Activated CD4-positive, alpha-beta T cell treated with anti-CD3 and anti-CD28 coated beads, Interleukin-2, amount 10 ng/mL, durations not matched to agents 24 days and 14 days (primary cell): ENCODE results near the gene SPATA2L. TPM values are rescaled to one million over a fixed set of nuclear protein-coding genes. Genes with fewer than 3 reads are reported as not detected.
A peak's percentile ranks its signal among the peaks of the same experiment; 100 is the strongest.

Experiments
- DNase-seq: peaks from one replicate; pipeline ENCODE4 v3.0.0; 2022
- H3K27ac Mint-ChIP-seq: one replicate; pipeline ENCODE4 v1.8.0; 2022; ENCODE audit warnings: mild to moderate bottlenecking, mixed read lengths
- H3K27me3 Mint-ChIP-seq: one replicate; pipeline ENCODE4 v1.8.0; 2022; ENCODE audit warnings: mixed read lengths
- H3K36me3 Mint-ChIP-seq: one replicate; pipeline ENCODE4 v1.8.0; 2022; ENCODE audit warnings: low read depth, mild to moderate bottlenecking, mixed read lengths
- H3K4me1 Mint-ChIP-seq: one replicate; pipeline ENCODE4 v1.8.0; 2021; ENCODE audit warnings: mixed read lengths
- H3K4me3 Mint-ChIP-seq: one replicate; pipeline ENCODE4 v1.8.0; 2022; ENCODE audit warnings: mild to moderate bottlenecking, moderate library complexity, mixed read lengths
- H3K9me3 Mint-ChIP-seq: one replicate; pipeline ENCODE4 v1.8.0; 2021; ENCODE audit warnings: mixed read lengths
- intact Hi-C: fragments of 100-400 bp; cut with micrococcal nuclease; formaldehyde crosslinking; loops from one replicate; pipeline ENCODE4 v1.15.1; 2023
- total RNA-seq: library from RNA; stranded (reverse); gene quantifications from 2 replicates; pipeline ENCODE4 v1.2.3, GENCODE V29; 2022

The SPATA2L gene
- total RNA-seq, 1 donor from 2014 or later: 12.8 TPM

DNA sequence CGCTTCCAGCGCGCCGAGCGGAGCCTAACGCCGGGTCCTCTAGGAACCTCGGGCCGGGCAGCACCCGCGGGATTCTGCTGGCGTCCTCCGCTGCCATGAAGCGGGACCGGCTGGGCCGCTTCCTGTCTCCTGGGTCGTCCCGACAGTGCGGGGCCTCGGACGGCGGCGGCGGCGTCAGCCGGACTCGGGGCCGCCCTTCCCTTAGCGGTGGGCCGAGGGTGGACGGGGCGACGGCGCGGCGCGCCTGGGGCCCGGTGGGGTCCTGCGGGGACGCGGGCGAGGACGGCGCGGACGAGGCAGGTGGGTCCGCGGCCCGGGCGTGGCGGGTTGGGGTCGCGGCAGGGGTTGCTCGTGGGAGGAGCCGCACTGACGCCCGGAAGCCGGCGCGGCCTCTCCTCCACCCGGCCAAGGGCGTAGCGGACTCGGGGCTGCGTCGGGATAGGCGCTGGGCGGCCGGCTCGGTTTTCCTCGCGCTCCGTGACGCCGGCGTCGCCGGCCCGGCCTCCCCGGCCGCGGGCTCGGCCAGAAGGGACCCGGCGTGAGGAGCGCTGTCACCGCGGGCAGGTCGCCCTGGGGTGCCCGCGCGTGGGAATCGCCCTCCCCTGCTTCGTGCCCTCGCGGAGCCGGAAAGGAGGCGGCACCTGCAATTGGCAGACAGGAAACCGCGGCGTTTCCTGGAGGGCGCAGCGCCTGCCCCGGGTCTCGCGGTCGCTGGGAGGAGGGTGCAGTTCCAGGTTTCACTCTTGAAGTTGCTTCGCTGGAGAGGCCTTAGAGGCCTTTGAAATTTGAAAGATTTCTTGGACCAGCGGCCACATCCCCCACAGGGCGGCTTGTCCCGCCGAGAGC, 20.3 kb upstream of the SPATA2L start:
- peaks cover 35% of the 10 kb centered on the region for H3K36me3 Mint-ChIP-seq
- no peaks in the 10 kb centered on the region for H3K9me3 Mint-ChIP-seq
- no peaks in the 10 kb centered on the region for H3K27me3 Mint-ChIP-seq
- DNase-seq: peak; percentile 95
- H3K4me1 Mint-ChIP-seq: peaks cover 37% of the 10 kb centered on the region
- peak overlapping the region; percentile 90 for H3K4me3 Mint-ChIP-seq
- H3K27ac Mint-ChIP-seq: peak overlapping the region; percentile 92
- intact Hi-C loops: loop anchor here (1.0 to 5.0 kb wide), 7 partner anchors 10 to 474 kb away; partner anchors contain the start of genes FANCA and TUBB3

DNA sequence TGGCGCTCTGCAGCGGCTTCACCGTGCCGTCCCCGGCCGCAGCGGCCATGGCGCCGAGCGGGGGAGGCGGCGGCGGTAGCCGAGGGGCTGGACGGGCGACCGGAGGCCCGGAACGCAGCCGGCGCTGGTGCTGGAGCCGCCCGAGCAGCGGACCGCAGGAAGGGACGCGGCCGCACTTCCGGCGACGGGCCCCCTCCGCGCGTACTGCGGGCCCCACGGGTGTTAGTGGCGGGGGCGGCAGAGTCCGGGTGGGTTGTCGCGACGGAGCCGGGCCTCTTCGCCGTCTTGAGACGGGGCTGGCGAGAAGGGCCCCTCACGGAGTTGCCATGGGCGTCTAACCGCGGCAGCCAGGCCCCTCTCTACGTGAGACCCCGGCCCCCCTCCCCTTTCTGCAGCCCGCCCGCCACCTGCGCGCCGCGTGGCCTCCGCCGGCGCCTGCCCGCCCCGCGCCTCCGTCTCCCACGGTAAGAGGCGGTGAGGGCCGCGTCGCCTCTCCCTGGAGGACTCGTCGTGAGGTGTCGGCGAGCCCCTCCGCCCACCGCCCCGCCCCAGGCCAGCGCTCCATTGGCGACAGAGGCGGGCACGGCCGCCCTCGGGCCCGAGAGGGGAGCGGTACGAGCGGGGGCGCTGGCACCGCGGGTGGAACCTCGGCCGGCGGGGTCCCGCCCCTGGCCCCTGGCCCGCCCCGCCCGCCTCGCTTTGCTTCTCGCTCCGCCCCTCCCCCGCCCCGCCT, 19.5 kb upstream of the SPATA2L start, which contains the start of the genes VPS9D1 and ZNF276:
Gene VPS9D1 (minus strand): TSS at position 86 of the 733 bp plus-strand sequence. CDS start 37 bp downstream, at position 49.
Gene ZNF276 (plus strand): TSS at position 725 of the 733 bp plus-strand sequence. CDS start 104 bp downstream, outside the sequence.
- no peaks in the 10 kb centered on the region for H3K27me3 Mint-ChIP-seq
- intact Hi-C loops: loop anchor here (1.0 to 5.0 kb wide), 6 partner anchors 10 to 474 kb away; partner anchors contain the start of genes FANCA and TUBB3
- DNase-seq: peak; percentile 94
- H3K4me3 Mint-ChIP-seq: peak within 1 kb of the TSS; percentile 90
- peaks cover 37% of the 10 kb centered on the region for H3K4me1 Mint-ChIP-seq
- no peaks in the 10 kb centered on the region for H3K9me3 Mint-ChIP-seq
- H3K27ac Mint-ChIP-seq: peak within 1 kb of the TSS; percentile 92
- peaks cover 37% of the 10 kb centered on the region for H3K36me3 Mint-ChIP-seq

DNA sequence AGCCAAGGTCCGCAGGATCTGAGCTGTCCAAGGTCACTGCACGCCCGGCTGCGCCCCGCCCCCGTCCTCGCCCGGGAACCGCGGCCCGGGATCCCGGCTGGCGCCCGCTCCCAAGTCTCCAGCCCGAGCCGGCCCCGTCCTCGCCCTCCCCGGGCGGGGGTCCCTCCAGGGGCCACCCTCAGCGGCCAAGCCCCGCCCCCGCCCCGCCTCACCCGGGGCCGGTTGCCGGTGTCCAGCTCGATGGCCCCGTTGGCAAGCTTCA, 19.0 kb upstream of the SPATA2L start:
- Mint-ChIP-seq H3K9me3 (no peaks in the 10 kb centered on the region), H3K4me1 (peaks cover 37% of the 10 kb centered on the region), H3K27me3 (no peaks in the 10 kb centered on the region), H3K36me3 (peaks cover 37% of the 10 kb centered on the region), H3K27ac (peak overlapping the region; percentile 87), H3K4me3 (peak overlapping the region; percentile 81)
- intact Hi-C loops: loop anchor here (5.0 kb wide), 3 partner anchors 97 to 473 kb away; partner anchors contain the start of genes FANCA and TUBB3
- DNase-seq: no peak

DNA sequence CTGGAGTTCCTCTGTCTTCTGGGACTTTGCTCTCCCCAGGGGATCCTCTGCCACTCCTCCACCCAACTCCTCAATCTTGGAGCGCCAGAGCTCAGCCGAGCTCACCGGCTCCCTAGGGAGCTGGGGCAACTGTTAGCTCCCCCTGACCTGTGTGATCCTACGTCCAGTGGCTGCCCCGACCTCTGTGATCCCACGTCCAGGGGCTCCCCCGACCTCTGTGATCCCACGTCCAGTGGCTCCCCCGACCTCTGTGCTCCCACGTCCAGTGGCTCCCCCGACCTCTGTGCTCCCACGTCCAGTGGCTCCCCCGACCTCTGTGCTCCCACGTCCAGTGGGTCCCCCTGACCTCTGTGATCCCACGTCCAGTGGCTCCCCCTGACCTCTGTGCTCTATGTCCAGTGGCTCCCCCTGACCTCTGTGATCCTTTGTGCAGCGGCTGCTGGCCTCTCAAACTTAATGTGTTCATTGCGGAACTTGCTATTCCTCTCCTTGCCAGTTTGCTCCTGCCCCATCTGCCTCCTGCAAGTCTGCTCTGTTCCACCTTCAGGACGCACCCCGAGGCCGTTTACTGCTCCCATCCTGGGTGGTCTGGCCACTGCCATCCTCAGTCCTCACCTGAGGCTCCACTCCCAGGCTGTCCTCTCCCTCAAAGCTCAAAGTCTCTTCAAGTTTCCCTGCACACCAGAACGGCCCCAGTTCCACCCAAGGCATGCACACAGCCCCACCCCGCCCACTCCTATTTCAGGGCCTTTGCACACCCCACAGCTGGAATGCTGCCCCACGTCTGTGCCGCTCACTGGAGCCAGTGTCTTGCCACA, 16.4 kb upstream of the SPATA2L start:
- no peak for DNase-seq
- Mint-ChIP-seq H3K4me1 (peaks cover 28% of the 10 kb centered on the region), H3K4me3 (no peak overlapping the region), H3K9me3 (no peaks in the 10 kb centered on the region), H3K27me3 (no peaks in the 10 kb centered on the region), H3K27ac (no peak overlapping the region), H3K36me3 (peaks cover 32% of the 10 kb centered on the region)
- intact Hi-C loops: no loop called here

DNA sequence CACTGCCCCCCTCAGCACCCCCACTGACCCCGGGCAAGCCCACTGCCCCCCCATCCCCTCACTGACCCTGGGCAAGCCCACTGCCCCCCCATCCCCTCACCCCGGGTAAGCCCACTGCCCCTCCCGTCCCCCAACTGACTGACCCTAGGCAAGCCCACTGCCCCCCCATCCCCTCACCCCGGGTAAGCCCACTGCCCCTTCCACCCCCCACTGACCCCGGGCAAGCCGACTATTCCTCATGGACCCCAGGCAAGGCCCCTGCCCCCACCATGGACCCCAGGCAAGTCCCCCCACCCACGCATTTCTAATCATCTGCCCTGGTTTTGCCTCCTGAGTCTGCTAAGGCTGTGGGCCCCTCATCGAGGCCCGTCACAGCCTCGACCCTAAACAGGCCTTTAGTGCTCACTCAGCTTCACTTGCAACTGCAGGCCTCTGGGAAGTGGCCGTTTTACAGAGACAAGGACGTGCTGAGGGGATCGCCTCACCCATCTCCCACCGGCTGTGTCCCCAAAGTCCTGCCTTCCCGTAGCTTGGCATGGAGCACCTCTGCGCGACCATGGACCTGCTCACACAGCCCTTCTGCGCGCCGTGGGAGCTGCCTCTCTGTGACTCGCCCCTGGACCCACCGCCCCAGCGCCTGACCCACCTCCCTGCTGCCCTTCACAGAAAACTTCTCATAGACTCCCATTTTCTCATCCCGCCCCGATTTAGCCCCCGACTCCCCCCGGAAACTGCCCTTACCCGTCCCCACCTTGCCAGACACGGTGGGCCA, 15.6 kb upstream of the SPATA2L start:
- Mint-ChIP-seq H3K4me3 (no peak overlapping the region), H3K4me1 (peaks cover 22% of the 10 kb centered on the region), H3K27ac (peak overlapping the region; percentile 25), H3K9me3 (no peaks in the 10 kb centered on the region), H3K27me3 (no peaks in the 10 kb centered on the region), H3K36me3 (peaks cover 26% of the 10 kb centered on the region)
- intact Hi-C loops: no loop called here
- no peak for DNase-seq

DNA sequence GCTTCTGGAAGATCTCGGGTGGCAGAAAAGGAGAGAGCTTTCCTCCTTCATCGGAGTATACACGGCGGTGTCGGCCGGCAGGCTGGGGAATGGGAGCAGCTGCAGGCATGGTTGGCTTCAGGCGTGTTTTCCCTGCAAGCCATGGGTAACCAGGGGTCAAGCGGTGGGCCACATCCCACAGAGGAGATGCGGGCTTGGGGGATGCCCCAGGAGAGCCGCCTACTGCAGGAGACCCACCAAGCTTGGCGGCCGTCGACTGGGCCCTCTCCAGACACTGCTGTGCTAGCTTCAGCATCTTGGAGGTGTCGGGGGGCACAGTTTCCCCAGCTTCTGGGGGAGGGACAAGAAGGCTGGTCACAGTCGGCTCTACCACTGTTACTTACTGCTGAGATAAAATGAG, 15.0 kb upstream of the SPATA2L start:
- intact Hi-C loops: no loop called here
- Mint-ChIP-seq H3K9me3 (no peaks in the 10 kb centered on the region), H3K36me3 (peaks cover 26% of the 10 kb centered on the region), H3K4me1 (peaks cover 22% of the 10 kb centered on the region), H3K27me3 (no peaks in the 10 kb centered on the region), H3K4me3 (no peak overlapping the region), H3K27ac (no peak overlapping the region)
- DNase-seq: no peak

DNA sequence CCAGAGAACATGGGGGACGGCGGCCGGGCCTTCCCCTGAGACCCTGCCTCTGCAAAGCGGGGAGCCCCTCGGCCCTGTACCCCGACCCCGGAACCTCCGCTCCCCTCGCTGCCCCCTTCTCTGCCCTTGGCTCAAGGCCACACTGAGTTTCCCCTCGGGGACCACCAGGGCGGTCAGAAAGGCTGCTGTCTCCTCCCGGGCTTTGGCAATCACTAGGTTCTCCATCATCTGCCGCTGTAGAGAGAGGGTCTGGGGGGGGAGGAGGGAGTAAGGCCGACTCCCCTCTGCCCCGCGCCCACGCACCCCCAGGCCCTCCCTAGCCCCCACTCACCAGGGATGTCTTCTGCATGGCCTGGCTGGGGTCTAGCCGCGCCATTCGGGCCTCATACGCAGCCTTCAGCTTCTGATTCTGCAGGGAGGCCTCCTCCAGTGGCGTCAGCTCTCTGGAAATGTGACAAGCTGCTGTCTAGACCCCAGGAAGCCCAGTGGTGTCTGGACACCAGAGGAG, 10.8 kb upstream of the SPATA2L start:
- Mint-ChIP-seq H3K4me3 (peak overlapping the region; percentile 85), H3K27me3 (no peaks in the 10 kb centered on the region), H3K4me1 (peaks cover 4% of the 10 kb centered on the region), H3K36me3 (peaks cover 15% of the 10 kb centered on the region), H3K9me3 (no peaks in the 10 kb centered on the region), H3K27ac (peak overlapping the region; percentile 85)
- intact Hi-C loops: no loop called here
- no peak for DNase-seq

DNA sequence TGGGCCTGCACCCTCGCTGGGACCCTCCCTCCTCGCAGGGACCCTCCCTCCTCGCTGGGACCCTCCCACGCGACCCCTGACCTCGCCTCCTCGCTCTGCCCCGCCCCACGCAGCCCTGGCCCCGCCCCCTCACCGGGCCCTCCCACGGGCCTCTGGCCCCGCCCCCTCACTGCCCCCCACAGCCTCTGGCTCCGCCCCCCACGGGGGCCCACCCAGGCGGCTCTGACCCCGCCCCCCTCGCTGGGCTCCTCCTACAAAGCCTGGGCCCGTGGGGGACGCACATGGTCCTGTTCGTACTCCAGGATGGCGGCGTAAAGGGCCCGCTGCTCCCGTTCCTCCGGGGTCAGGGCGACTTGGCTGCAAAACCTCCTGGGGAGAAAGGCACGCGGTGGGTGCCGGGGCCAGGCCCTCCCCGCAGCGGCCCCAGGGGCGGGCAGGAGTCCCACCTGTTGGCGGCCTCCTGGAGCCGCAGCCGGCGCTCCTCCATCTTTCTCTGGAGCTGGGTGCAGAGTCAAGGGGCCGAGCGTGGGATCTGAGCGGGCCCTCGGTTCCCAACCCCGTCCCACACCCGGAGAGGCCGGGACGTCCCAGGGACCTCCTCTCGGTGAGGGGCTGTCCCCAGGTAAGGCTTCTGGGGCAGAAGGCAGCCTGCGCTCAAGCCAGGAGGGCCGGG, 10.2 kb upstream of the SPATA2L start:
- Mint-ChIP-seq H3K4me3 (peak overlapping the region; percentile 85), H3K27me3 (no peaks in the 10 kb centered on the region), H3K36me3 (peaks cover 12% of the 10 kb centered on the region), H3K4me1 (peaks cover 4% of the 10 kb centered on the region), H3K27ac (peak overlapping the region; percentile 85), H3K9me3 (no peaks in the 10 kb centered on the region)
- intact Hi-C loops: loop anchor here (1.0 kb wide), 2 partner anchors 9 to 10 kb away; partner anchors contain the start of gene ZNF276
- peak; percentile 93 for DNase-seq

DNA sequence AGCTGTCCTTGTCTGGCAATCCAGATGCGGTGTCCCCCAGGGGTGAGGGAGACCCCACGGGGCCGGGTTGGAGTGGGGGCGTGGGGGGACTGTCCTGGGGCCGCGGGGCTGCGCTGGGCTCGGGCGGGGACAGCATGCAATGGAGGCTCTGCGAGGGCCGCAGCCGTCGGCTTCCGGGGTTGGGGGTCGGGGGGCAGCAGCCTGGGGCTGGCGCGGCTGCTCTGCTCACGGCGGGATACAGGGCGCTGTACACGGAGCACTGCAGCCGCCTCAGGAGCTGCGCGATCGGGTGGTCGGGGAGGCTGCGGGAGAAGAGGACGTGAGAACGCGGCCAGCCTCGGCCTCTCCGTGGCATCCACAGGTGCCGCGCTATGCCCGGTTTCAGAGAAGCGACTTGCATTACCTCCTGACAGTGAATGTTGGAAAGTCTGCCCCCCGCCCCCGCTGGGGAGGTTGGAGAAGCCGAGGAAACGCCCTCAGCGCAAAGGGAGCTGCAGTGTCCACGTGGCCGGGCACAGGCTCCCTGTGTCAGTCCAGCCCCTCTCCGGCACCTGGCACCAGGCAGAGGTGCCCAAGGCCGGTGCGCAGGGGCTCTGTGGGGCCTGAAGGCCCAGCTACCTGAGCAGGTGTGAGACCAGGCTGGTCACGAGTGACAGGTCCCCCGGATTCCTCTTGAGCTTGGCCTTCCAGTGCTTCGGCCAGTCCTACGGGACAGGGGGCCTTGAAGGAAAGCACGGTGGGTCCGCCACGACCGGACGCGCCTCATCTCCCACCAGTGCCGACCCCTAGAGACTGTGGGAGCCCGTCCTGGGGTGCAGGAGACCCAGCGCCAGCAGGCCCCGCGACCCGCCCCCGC, 9.4 kb upstream of the SPATA2L start:
- no peak overlapping the region for H3K4me3 Mint-ChIP-seq
- H3K4me1 Mint-ChIP-seq: peaks cover 7% of the 10 kb centered on the region
- intact Hi-C loops: loop anchor here (1.0 kb wide), 2 partner anchors 9 to 10 kb away; partner anchors contain the start of gene ZNF276
- no peaks in the 10 kb centered on the region for H3K9me3 Mint-ChIP-seq
- no peak for DNase-seq
- H3K27ac Mint-ChIP-seq: no peak overlapping the region
- H3K36me3 Mint-ChIP-seq: peaks cover 10% of the 10 kb centered on the region
- no peaks in the 10 kb centered on the region for H3K27me3 Mint-ChIP-seq

DNA sequence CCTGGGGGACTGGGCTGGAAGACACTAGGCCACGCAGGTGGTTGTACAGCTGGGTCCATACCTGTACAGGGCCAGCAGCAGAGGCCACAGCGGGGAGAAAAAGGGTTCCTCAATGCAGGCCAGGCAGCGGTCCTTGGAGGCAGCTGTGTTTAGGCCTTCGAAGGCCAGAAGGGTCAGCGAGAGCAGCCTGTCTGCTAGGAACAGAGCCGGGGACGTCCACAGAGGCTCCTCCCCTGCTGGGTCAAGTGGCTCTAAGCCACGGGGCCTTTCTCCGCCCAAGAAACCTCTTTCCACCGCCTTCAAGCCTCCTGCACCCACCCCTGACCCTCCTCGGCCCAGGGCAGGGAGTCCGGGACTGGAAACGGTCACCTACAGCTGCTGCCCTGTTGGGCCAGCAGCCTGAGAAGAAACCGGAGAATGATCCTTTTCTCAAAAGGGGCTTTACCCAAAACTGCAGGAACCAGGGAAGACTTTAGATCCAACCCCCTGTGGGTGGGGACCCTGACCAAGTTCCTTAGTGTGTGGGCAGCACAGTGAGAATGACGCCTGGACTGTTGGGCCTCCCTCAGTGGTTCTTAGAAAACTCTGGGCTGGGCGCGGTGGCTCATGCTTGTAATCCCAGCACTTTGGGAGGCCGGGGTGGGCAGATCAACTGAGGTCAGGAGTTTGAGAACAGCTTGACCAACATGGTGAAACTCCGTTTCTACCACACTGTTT, 8.4 kb upstream of the SPATA2L start:
- H3K4me3 Mint-ChIP-seq: peak overlapping the region; percentile 59
- peaks cover 8% of the 10 kb centered on the region for H3K36me3 Mint-ChIP-seq
- no peak for DNase-seq
- H3K4me1 Mint-ChIP-seq: peaks cover 8% of the 10 kb centered on the region
- H3K9me3 Mint-ChIP-seq: no peaks in the 10 kb centered on the region
- H3K27me3 Mint-ChIP-seq: no peaks in the 10 kb centered on the region
- no peak overlapping the region for H3K27ac Mint-ChIP-seq
- intact Hi-C loops: loop anchor here (10.0 kb wide), 2 partner anchors 55 to 465 kb away; no protein-coding TSS in a partner anchor

DNA sequence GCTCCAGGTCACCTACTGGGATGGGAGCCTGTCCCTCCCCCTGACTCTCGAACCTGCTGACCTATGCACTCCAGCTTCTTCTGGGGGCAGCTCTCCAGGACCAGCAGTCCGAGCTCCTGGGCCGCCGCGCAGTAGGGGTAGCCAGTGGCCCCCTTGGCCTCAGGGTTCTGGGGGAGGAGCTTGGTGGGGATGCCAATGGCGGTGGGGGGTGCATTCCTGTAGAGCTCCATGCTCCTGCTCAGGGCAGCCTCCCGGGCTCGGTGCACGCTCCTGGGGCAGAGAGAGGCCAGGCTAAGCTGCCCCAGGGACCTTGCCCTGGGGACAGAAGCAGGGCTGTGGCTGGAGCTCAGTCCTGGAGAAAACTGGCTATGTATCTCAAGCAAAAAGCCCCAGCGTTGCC, 7.7 kb upstream of the SPATA2L start:
- peaks cover 7% of the 10 kb centered on the region for H3K4me1 Mint-ChIP-seq

More for the DNA sequence above, 7.7 kb upstream of the SPATA2L start:
- no peak overlapping the region for H3K27ac Mint-ChIP-seq
- H3K4me3 Mint-ChIP-seq: no peak overlapping the region
- no peak for DNase-seq
- H3K9me3 Mint-ChIP-seq: no peaks in the 10 kb centered on the region
- intact Hi-C loops: loop anchor here (10.0 kb wide), 2 partner anchors 56 to 464 kb away; no protein-coding TSS in a partner anchor
- H3K36me3 Mint-ChIP-seq: peaks cover 4% of the 10 kb centered on the region
- H3K27me3 Mint-ChIP-seq: no peaks in the 10 kb centered on the region
